ENCODE data around the gene PLXNA4. TPM values are rescaled to one million over a fixed set of nuclear protein-coding genes. Genes with fewer than 3 reads are reported as not detected.

PLXNA4 gene
- total RNA-seq, 4 donors from 2014 or later = 5.1 to 7.0 (median 5.3) TPM

DNA sequence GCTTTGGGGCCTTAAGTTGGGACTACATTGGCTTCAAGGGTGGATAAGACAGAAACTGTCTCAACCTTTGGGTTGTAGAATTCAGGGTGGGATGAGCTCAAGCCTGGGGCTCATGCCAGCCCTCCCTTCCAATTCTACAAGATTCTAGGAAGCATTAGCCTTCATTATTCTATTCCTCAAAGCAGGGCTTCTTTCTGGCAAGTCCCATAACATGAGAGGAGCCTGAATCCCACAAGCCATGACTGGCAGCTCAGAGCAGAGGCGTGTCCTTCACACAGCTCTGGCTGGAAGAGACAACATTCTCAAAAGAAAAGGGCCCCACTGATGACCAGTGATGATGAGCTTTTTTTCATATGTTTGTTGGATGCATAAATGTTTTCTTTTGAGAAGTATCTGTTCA lies 187.6 kb downstream of the PLXNA4 start:
- DNase-seq (ENCODE audit: low spot score in 2 of 2) = no peak
- H3K4me3 ChIP-seq (ENCODE audit: low read depth, poor library complexity, severe bottlenecking) = no peak overlapping the region
- TF ChIP-seq, protein P1, sequence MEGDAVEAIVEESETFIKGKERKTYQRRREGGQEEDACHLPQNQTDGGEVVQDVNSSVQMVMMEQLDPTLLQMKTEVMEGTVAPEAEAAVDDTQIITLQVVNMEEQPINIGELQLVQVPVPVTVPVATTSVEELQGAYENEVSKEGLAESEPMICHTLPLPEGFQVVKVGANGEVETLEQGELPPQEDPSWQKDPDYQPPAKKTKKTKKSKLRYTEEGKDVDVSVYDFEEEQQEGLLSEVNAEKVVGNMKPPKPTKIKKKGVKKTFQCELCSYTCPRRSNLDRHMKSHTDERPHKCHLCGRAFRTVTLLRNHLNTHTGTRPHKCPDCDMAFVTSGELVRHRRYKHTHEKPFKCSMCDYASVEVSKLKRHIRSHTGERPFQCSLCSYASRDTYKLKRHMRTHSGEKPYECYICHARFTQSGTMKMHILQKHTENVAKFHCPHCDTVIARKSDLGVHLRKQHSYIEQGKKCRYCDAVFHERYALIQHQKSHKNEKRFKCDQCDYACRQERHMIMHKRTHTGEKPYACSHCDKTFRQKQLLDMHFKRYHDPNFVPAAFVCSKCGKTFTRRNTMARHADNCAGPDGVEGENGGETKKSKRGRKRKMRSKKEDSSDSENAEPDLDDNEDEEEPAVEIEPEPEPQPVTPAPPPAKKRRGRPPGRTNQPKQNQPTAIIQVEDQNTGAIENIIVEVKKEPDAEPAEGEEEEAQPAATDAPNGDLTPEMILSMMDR (IDR thresholded peaks at IDR 0.05) = no peak
- no peak for TF ChIP-seq POLR2A (IDR thresholded peaks at IDR 0.05)
- intact Hi-C loops (cut with DNase I; ENCODE audit: low total_unique reads) = no loop called here
- WGBS, 2 donors = 82% methylated on average over 1 of the region's 1 CpG

DNA sequence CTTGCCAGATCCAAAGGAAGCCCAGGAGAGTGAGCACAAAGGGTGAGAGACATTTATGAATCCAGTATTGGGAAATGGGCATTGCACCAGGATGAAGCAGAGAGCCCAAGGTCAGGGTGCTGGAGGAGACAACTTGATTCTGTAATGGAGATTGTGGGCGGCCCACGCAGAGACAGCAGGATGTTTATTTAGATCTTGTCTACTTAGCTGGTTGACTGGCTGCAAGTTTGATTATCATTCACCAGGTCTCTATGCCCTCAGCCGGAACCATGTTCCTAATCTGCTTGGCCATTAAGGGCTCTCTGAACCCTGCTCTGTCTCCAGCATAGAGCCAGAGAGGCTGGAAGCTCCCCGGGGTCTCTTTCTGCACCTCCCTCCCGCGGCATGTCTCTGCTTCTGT lies 188.7 kb downstream of the PLXNA4 start:
- 76 to 90% methylated on average over 6 of the region's 6 CpGs for WGBS, 2 donors
- intact Hi-C loops (cut with DNase I; ENCODE audit: low total_unique reads) = no loop called here

DNA sequence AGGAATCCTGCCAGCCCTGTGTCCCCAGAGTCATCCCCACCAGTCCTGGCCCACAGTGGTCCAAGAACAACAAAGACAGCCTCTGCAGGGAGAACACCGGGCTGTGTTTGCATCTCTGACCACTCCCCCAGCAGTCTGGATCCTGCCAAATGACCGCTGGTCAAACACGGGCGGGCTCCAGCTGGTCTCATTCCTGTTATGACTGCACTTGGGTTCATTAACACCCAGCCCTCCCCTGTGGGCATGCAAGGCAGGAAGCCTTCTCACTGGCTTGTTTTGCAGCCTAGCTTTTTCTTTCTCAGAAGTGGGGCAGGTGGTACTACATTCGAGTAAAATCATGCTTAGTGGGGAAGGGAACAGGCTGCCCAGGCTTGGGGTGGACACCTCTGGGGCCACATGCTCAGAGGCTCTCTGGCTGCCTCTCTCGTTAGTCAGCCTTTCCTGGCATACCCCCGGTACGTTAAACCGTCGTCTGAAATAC lies 190.0 kb downstream of the PLXNA4 start:
- 21 to 27% methylated on average over 10 of the region's 10 CpGs for WGBS, 2 donors
- intact Hi-C loops (cut with DNase I; ENCODE audit: low total_unique reads) = no loop called here
- H3K4me3 ChIP-seq (ENCODE audit: low read depth, poor library complexity, severe bottlenecking) = no peak overlapping the region
- no peak for TF ChIP-seq POLR2A (IDR thresholded peaks at IDR 0.05)
- TF ChIP-seq, protein P1 (IDR thresholded peaks at IDR 0.05) = no peak
- DNase-seq (ENCODE audit: low spot score in 2 of 2) = no peak

More for the DNA sequence above, 188.7 kb downstream of the PLXNA4 start:
- no peak for DNase-seq (ENCODE audit: low spot score in 2 of 2)
- H3K4me3 ChIP-seq (ENCODE audit: low read depth, poor library complexity, severe bottlenecking) = no peak overlapping the region
- TF ChIP-seq, protein P1 (IDR thresholded peaks at IDR 0.05) = no peak
- TF ChIP-seq POLR2A (IDR thresholded peaks at IDR 0.05) = no peak

DNA sequence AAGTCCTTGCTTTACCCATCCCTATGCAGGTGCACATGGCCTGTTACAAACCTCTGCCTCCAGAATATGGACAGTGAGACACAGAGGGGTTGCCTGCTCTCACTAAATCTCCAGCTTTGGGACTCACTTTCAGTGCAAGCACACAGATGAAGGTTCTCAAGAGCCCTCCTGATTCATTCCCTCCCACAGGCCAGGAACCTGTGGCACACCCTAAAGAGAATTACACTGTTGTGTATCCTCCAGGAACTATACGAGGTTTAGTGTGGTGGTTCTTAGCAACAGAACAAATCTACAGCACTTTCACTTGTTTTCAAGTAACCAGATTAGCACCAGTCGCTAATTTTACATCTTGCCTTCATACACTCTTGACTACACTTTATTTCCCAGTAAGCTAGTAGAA lies 192.3 kb downstream of the PLXNA4 start:
- H3K4me3 ChIP-seq (ENCODE audit: low read depth, poor library complexity, severe bottlenecking) = no peak overlapping the region
- TF ChIP-seq POLR2A (IDR thresholded peaks at IDR 0.05) = no peak
- TF ChIP-seq, protein P1 (IDR thresholded peaks at IDR 0.05) = no peak
- WGBS, 2 donors = 64 to 91% methylated on average over 2 of the region's 2 CpGs
- intact Hi-C loops (cut with DNase I; ENCODE audit: low total_unique reads) = no loop called here
- DNase-seq (ENCODE audit: low spot score in 2 of 2) = no peak

DNA sequence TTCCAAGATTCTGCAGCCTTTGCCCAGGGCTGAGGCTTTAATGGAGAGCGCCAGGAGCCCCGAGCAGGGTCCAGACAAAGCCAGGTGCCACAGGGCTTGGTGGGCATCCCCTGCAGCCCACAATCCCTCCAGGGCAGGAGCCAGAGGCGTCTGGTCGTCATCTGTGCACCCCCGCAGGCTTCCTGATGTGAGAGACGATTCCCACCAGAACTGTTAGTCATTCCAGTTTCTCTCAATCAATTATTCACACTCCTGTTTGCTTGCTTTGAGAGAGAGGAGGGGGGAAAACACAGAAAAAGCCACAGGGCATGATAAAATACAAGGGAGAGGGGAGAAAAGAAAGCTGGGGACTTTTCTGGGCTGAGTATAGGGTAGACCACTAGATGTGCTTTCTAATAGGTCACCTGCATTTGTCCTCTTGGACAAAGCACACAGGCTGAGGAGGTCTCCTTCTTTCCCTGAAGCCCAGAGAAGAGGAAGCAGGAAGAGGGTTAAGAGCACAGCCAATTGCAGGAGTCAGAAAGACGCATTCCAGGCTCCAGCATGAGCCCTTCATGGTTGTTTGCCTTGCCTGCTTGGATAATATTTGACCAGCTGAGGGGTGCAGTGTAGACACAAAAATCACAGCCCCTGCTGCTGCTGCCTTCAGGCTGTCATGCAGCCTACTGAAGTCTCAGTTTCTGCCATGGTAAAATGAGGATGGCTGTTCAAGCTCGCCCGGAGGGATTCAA lies 194.4 kb downstream of the PLXNA4 start:
- TF ChIP-seq POLR2A (IDR thresholded peaks at IDR 0.05) = no peak
- TF ChIP-seq, protein P1 (IDR thresholded peaks at IDR 0.05) = no peak
- intact Hi-C loops (cut with DNase I; ENCODE audit: low total_unique reads) = no loop called here
- DNase-seq (ENCODE audit: low spot score in 2 of 2) = no peak
- WGBS, 2 donors = 44 to 53% methylated on average over 9 of the region's 9 CpGs
- H3K4me3 ChIP-seq (ENCODE audit: low read depth, poor library complexity, severe bottlenecking) = no peak overlapping the region

All from lower leg skin (tissue), 4 donors.